Peyer's patch (tissue), 4 donors: ENCODE data around the gene IQCB1. TPM values are rescaled to one million over a fixed set of nuclear protein-coding genes. Genes with fewer than 3 reads are reported as not detected.

Experiments used
- DNase-seq, 3 donors: peaks; one replicate each; pipeline ENCODE4 v3.0.0-alpha.2; 2017 to 2019
- H3K27ac ChIP-seq, 4 donors: fragments of 200-600 bp; sonication (generic); one replicate each; pipeline ENCODE4 v1.5.1; 2016 to 2019
- H3K27me3 ChIP-seq, 2 donors: fragments of 200-600 bp; sonication (generic); one replicate each; pipeline ENCODE4 v1.5.1; 2019
- H3K36me3 ChIP-seq, 3 donors: fragments of 200-600 bp; sonication (generic); one replicate each; pipeline ENCODE4 v1.5.1; 2016 to 2019
- H3K4me1 ChIP-seq, 4 donors: fragments of 200-600 bp; sonication (generic); one replicate each; pipeline ENCODE4 v1.5.1; 2016 to 2019
- H3K4me3 ChIP-seq, 4 donors: fragments of 200-600 bp; sonication (generic); 1 replicate in 3 of 4; 2 replicates in 1 of 4; pipeline ENCODE4 v1.5.1; 2016 to 2019; ENCODE audit warnings: mild to moderate bottlenecking in 1 of 4
- H3K9me3 ChIP-seq, 4 donors: fragments of 200-600 bp; sonication (generic); one replicate each; pipeline ENCODE4 v1.5.1; 2016 to 2019; ENCODE audit warnings: mild to moderate bottlenecking in 1 of 4
- POLR2A ChIP-seq, 2 donors: fragments of 450-650 bp; IDR thresholded peaks; one replicate each; pipeline ENCODE4 v1.5.1; 2017; ENCODE audit warnings: antibody characterized with exemption in 2 of 2, mild to moderate bottlenecking in 2 of 2, moderate library complexity in 2 of 2
- total RNA-seq, 4 donors: library from RNA; depleted of rRNA; stranded (reverse); fragments of >200 nt; gene quantifications; one replicate each; pipeline ENCODE4 v1.1.0, GENCODE V29; 2016
- TF ChIP-seq, protein P1 (sequence below), 6 experiments: fragments of 450-650 bp in 4 of 6; fragments of 200-600 bp in 2 of 6; sonication (generic) in 1 of 6; IDR thresholded peaks; one replicate each; pipeline ENCODE4 v1.5.1; 2017 to 2019; ENCODE audit warnings: antibody characterized with exemption in 6 of 6, mild to moderate bottlenecking in 3 of 6, moderate library complexity in 1 of 6

Gene IQCB1, protein sequence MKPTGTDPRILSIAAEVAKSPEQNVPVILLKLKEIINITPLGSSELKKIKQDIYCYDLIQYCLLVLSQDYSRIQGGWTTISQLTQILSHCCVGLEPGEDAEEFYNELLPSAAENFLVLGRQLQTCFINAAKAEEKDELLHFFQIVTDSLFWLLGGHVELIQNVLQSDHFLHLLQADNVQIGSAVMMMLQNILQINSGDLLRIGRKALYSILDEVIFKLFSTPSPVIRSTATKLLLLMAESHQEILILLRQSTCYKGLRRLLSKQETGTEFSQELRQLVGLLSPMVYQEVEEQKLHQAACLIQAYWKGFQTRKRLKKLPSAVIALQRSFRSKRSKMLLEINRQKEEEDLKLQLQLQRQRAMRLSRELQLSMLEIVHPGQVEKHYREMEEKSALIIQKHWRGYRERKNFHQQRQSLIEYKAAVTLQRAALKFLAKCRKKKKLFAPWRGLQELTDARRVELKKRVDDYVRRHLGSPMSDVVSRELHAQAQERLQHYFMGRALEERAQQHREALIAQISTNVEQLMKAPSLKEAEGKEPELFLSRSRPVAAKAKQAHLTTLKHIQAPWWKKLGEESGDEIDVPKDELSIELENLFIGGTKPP
- total RNA-seq = 10 to 100 TPM; 22.8 to 50.3 (median 29.6) TPM

DNA sequence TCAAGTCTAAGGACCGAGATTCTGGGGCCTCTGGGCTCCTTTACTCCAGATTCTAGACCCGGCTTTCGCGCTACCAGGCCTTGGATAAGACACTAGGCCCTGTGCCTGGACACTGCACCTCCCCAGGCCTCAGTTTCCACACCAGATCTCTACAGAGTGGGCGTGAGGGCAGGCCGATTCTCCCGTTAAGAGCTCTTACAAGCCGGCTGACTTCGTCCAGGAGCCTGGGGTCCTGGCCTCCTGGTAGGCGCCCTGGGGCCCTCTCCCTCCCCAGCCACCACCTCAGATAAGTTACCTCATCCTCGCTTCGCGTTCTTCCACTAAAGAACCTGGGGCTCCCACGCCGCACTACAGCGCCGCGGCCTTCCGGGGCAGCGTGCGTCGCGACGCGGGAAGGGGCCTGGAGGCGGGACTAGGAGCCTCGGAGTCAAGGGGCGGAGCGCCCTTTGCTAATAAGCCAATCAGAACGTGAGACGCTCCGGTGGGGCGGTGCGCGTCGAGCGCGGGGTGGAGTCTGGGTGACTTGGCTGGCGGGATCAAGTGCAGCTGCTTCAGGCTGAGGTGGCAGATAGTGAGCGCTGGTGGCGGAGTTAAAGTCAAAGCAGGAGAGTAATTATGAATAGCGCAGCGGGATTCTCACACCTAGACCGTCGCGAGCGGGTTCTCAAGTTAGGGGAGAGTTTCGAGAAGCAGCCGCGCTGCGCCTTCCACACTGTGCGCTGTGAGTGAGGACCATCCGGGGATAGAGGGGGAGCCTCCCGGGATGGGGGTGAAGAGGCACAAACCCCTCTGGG is at the start of gene IQCB1, which contains the start of gene EAF2:
IQCB1 (minus strand) TSS at position 390 of the 794 bp plus-strand sequence. CDS start 6,100 bp downstream, outside the sequence.
EAF2 (plus strand) TSS at position 539 of the 794 bp plus-strand sequence; CDS start at position 616, 77 bp downstream.
- DNase-seq = peak; percentile 96 to 98 (median 98)
- Histone ChIP-seq H3K4me1 (peaks cover 0 to 15% (median 2%) of the 10 kb centered on the region in 4 donors), H3K27ac (peak within 1 kb of the TSS; percentile 77 to 83 (median 81)), H3K4me3 (peak within 1 kb of the TSS; percentile 72 to 77 (median 72)), H3K9me3 (no peaks in the 10 kb centered on the region), H3K36me3 (no peaks in the 10 kb centered on the region), H3K27me3 (no peaks in the 10 kb centered on the region)
- TF ChIP-seq, protein P1, sequence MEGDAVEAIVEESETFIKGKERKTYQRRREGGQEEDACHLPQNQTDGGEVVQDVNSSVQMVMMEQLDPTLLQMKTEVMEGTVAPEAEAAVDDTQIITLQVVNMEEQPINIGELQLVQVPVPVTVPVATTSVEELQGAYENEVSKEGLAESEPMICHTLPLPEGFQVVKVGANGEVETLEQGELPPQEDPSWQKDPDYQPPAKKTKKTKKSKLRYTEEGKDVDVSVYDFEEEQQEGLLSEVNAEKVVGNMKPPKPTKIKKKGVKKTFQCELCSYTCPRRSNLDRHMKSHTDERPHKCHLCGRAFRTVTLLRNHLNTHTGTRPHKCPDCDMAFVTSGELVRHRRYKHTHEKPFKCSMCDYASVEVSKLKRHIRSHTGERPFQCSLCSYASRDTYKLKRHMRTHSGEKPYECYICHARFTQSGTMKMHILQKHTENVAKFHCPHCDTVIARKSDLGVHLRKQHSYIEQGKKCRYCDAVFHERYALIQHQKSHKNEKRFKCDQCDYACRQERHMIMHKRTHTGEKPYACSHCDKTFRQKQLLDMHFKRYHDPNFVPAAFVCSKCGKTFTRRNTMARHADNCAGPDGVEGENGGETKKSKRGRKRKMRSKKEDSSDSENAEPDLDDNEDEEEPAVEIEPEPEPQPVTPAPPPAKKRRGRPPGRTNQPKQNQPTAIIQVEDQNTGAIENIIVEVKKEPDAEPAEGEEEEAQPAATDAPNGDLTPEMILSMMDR (IDR thresholded peaks at IDR 0.05) = peak in 3 of 6 experiments; percentile 1
- TF ChIP-seq POLR2A (IDR thresholded peaks at IDR 0.05) = peak; percentile 89 to 98

DNA sequence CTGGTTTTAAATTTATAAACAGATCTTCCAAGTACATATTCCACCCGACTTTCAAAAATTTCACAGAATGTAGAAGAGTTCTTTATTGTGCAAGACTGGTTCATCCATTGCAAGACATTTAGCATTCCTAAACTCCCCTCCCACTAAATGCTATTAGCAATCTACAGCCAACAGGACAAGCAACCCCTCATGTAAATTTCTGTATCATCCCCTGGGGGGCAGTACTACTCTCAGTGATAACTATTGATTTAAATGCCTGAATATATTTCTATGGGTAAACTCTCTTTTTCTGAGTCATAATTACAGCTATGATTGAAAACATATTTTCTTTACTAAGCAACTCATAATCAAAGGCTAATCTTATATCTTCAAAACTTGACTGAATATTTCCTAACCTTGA is 48.6 kb upstream of the IQCB1 start:
- H3K9me3 ChIP-seq = no peaks in the 10 kb centered on the region
- no peaks in the 10 kb centered on the region for H3K36me3 ChIP-seq
- H3K4me3 ChIP-seq = no peak overlapping the region
- TF ChIP-seq, protein P1 (IDR thresholded peaks at IDR 0.05) = peak in 3 of 6 experiments; percentile 33 to 40 (median 33)
- no peak for TF ChIP-seq POLR2A (IDR thresholded peaks at IDR 0.05)
- no peak overlapping the region for H3K27ac ChIP-seq
- no peaks in the 10 kb centered on the region for H3K27me3 ChIP-seq
- no peak for DNase-seq
- H3K4me1 ChIP-seq = no peaks in the 10 kb centered on the region

DNA sequence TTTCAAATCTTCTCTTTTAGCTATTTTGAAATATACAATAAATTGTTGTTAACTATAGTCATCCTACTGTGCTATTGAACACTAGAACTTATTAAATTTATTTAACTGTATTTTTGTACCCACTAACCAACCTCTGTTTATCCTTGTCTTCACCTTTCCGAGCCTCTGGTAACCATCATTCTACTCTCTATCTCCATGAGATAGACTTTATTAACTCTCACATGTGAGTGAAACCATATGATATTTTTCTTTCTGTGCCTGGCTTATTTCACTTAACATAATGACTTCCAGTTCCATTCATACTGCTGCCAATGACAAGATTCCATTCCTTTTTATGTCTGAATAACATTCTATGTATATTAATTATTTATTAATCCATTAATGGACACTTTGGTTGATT is 43.6 kb upstream of the IQCB1 start:
- DNase-seq = no peak
- TF ChIP-seq, protein P1 (IDR thresholded peaks at IDR 0.05) = no peak
- TF ChIP-seq POLR2A (IDR thresholded peaks at IDR 0.05) = no peak
- no peaks in the 10 kb centered on the region for H3K27me3 ChIP-seq
- H3K9me3 ChIP-seq = no peaks in the 10 kb centered on the region
- no peak overlapping the region for H3K27ac ChIP-seq
- H3K36me3 ChIP-seq = no peaks in the 10 kb centered on the region
- no peaks in the 10 kb centered on the region for H3K4me1 ChIP-seq
- no peak overlapping the region for H3K4me3 ChIP-seq

DNA sequence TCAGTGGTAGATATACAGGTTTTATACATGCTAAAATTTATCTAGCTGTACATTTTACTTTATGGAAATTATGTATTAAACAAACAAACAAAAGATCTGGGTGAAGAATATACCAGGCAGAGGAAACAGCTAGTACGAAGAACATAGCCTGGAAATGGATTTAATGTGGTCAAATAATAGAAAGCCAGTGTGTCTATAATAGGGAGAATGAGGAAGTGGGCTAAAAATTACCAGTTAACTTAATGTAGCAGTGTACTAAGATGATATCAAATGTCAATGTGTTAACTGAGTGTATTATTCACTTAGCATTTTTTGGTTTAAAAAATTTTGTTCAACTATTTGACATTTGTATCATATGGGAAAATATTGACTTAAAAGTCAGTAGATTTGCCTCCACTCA is 36.6 kb upstream of the IQCB1 start:
- no peak for DNase-seq
- TF ChIP-seq POLR2A (IDR thresholded peaks at IDR 0.05) = no peak
- TF ChIP-seq, protein P1 (IDR thresholded peaks at IDR 0.05) = no peak

DNA sequence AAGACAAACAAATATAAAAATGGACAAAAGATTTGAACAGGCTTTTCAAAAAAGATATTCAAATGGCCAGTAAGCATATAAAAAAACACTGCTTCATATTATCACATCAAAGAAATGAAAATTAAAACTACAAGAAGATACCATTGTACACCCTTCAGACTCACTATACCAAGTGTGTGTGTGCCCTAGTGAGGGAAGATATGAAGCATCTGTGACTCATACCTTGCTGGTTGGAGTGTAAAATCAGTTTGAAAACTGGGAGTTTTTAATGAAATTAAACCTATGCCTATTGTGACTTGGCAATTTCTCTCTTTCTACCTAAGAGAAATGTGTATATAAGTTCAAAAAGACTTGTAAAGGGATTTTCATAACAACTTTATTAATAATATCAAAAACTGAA is 35.9 kb upstream of the IQCB1 start:
- DNase-seq = no peak
- Histone ChIP-seq H3K4me3 (no peak overlapping the region), H3K4me1 (no peaks in the 10 kb centered on the region), H3K27ac (no peak overlapping the region), H3K27me3 (no peaks in the 10 kb centered on the region), H3K36me3 (no peaks in the 10 kb centered on the region), H3K9me3 (no peaks in the 10 kb centered on the region)
- no peak for TF ChIP-seq POLR2A (IDR thresholded peaks at IDR 0.05)
- TF ChIP-seq, protein P1 (IDR thresholded peaks at IDR 0.05) = no peak

More for the DNA sequence above, 36.6 kb upstream of the IQCB1 start:
- H3K4me1 ChIP-seq = no peaks in the 10 kb centered on the region
- H3K27me3 ChIP-seq = no peaks in the 10 kb centered on the region
- no peaks in the 10 kb centered on the region for H3K36me3 ChIP-seq
- H3K27ac ChIP-seq = no peak overlapping the region
- no peak overlapping the region for H3K4me3 ChIP-seq
- no peaks in the 10 kb centered on the region for H3K9me3 ChIP-seq
